Vagina (tissue), 2 donors: ENCODE data around the gene ATXN2L. TPM values are rescaled to one million over a fixed set of nuclear protein-coding genes. Genes with fewer than 3 reads are reported as not detected.

Experiments used
- DNase-seq, 2 donors: peaks; one replicate each; pipeline ENCODE4 v3.0.0-alpha.2; 2017; ENCODE audit errors: extremely low spot score in 2 of 2
- H3K27ac ChIP-seq: fragments of 200-600 bp; sonication (generic); one replicate; pipeline ENCODE4 v1.5.1; 2019
- H3K27me3 ChIP-seq: fragments of 200-600 bp; sonication (generic); one replicate; pipeline ENCODE4 v1.5.1; 2019
- H3K36me3 ChIP-seq, 2 donors: fragments of 200-600 bp; sonication (generic); one replicate each; pipeline ENCODE4 v1.5.1; 2017 to 2019
- H3K4me1 ChIP-seq: fragments of 200-600 bp; sonication (generic); one replicate; pipeline ENCODE4 v1.5.1; 2019
- H3K4me3 ChIP-seq, 2 donors: fragments of 200-600 bp; sonication (generic); 1 replicate in 1 of 2; 2 replicates in 1 of 2; pipeline ENCODE4 v1.5.1; 2016 to 2019
- H3K9me3 ChIP-seq: fragments of 200-600 bp; sonication (generic); one replicate; pipeline ENCODE4 v1.5.1; 2019
- POLR2A ChIP-seq, 2 donors: fragments of 450-650 bp; IDR thresholded peaks; one replicate each; pipeline ENCODE4 v1.6.1; 2017; ENCODE audit warnings: antibody characterized with exemption in 2 of 2, mild to moderate bottlenecking in 2 of 2, moderate library complexity in 2 of 2
- POLR2AphosphoS5 ChIP-seq, 2 donors: sonication (generic); formaldehyde crosslinking; IDR thresholded peaks; one replicate each; pipeline ENCODE4 v1.9.0; 2017; ENCODE audit warnings: antibody characterized with exemption in 2 of 2, mild to moderate bottlenecking in 2 of 2, low read depth in 1 of 2; ENCODE audit not compliant: insufficient read depth in 1 of 2
- intact Hi-C: fragments of 100-400 bp; cut with DNase I; formaldehyde crosslinking; loops from one replicate; pipeline ENCODE4 v1.15.1; 2023
- total RNA-seq: library from RNA; depleted of rRNA; stranded (reverse); fragments of >200 nt; gene quantifications from one replicate; pipeline ENCODE4 v1.2.3, GENCODE V29; 2016
- TF ChIP-seq, protein P1 (sequence below), 3 experiments: fragments of 450-650 bp in 2 of 3; fragments of 200-600 bp in 1 of 3; sonication (generic) in 1 of 3; IDR thresholded peaks; one replicate each; pipeline ENCODE4 v1.5.1; 2017 to 2019; ENCODE audit warnings: antibody characterized with exemption in 3 of 3, mild to moderate bottlenecking in 2 of 3, moderate library complexity in 2 of 3

ATXN2L gene
- total RNA-seq, 1 donor from 2014 or later, result 76.4 TPM

DNA sequence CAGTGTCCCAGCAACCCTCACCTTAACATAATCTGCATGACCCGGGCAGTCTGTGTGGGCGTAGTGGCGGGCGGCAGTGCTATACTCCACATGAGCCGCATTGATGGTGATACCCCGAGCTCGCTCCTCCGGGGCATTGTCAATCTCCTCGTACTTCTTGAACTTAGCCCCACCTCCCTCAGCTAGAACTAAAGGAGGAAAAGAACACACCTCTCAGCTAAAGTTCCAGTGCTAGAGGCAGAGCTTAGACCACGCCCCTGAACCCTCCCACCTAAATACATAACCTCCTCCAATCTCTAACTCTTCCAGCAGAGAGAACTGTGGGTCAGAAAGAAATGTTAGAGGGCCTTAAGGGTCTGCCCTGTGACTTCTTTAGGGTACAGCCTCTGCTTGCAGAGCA is 22.5 kb downstream of the ATXN2L start:
- no peak for TF ChIP-seq POLR2AphosphoS5 (IDR thresholded peaks at IDR 0.05; ENCODE audit: insufficient read depth in 1 of 2, low read depth in 1 of 2)
- TF ChIP-seq, protein P1, sequence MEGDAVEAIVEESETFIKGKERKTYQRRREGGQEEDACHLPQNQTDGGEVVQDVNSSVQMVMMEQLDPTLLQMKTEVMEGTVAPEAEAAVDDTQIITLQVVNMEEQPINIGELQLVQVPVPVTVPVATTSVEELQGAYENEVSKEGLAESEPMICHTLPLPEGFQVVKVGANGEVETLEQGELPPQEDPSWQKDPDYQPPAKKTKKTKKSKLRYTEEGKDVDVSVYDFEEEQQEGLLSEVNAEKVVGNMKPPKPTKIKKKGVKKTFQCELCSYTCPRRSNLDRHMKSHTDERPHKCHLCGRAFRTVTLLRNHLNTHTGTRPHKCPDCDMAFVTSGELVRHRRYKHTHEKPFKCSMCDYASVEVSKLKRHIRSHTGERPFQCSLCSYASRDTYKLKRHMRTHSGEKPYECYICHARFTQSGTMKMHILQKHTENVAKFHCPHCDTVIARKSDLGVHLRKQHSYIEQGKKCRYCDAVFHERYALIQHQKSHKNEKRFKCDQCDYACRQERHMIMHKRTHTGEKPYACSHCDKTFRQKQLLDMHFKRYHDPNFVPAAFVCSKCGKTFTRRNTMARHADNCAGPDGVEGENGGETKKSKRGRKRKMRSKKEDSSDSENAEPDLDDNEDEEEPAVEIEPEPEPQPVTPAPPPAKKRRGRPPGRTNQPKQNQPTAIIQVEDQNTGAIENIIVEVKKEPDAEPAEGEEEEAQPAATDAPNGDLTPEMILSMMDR (IDR thresholded peaks at IDR 0.05), result no peak

DNA sequence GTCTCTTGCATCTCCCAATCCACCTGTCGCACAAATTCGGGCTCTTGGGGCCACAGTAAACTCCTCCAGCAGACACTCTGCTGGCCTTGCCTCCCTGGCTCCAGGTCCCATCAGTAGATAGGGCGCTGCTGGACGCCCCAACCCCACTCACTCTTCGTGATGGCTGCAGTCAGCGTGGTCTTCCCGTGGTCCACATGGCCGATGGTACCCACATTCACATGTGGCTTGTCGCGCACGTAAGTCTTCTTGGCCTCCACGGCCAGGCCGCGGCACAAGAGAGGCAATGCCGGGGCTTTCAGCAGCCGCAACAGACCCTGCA is 22.9 kb downstream of the ATXN2L start:
- intact Hi-C loops, result no loop called here

More for the DNA sequence above, 22.5 kb downstream of the ATXN2L start:
- Histone ChIP-seq H3K36me3 (peaks cover 0 to 31% of the 10 kb centered on the region in 2 donors), H3K27ac (peak overlapping the region; percentile 93), H3K4me3 (peak overlapping the region; percentile 67 to 74), H3K27me3 (no peaks in the 10 kb centered on the region), H3K4me1 (peaks cover 29% of the 10 kb centered on the region), H3K9me3 (no peaks in the 10 kb centered on the region)
- DNase-seq, result no peak
- intact Hi-C loops, result no loop called here

DNA sequence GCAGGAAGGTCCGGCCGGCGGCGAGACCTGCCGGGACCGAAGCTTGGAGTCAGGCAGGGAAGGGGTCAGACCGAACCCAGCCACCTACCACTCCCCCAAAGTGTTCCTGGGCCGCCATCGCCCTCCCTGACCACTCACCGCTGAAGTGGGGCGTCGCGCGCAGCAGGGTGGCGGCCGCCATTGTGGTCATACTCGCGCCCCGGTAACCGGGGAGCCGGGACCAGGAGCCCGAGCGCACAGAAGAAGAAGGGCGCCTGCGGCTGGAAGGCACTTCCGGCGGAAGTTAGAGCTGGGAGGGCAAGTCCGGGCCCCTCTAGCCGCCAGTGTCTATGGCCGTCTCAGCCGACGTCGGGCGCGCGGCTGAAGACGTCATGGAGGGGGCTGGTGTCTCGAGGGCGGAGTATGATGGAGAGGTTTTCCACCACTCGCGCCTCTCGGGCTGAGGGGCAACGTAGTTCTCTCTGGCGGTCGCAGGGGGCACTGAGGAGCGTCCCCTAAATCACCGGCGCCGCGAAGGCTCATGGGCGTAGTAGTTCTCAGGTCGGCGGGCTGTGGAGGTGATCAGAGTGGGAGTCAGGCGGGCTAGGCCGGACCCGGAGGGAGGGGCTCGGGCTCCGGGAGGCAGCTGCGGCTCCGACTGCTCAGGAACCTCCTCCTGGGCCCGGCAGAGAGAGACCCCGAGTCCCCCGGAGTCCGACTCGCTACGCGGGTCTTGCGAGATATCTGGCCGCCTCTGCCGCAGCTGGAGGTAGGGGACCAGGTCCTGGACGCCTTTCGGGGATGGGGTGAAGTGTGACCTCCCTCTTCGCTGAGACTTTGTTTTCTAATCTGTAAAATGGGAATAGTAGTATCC is 23.5 kb downstream of the ATXN2L start, which contains the start of gene TUFM:
TUFM (minus strand) TSS at position 269 of the 853 bp plus-strand sequence; CDS start at position 190, 79 bp downstream.
- Histone ChIP-seq H3K27ac (peak within 1 kb of the TSS; percentile 93), H3K36me3 (peaks cover 0 to 31% of the 10 kb centered on the region in 2 donors), H3K27me3 (no peaks in the 10 kb centered on the region), H3K4me3 (peak within 1 kb of the TSS; percentile 67 to 74), H3K4me1 (peaks cover 29% of the 10 kb centered on the region), H3K9me3 (no peaks in the 10 kb centered on the region)
- peak; percentile 91 to 99 for TF ChIP-seq POLR2AphosphoS5 (IDR thresholded peaks at IDR 0.05; ENCODE audit: insufficient read depth in 1 of 2, low read depth in 1 of 2)
- peak in 1 of 2 donors; percentile 17 for TF ChIP-seq POLR2A (IDR thresholded peaks at IDR 0.05)
- TF ChIP-seq, protein P1 (IDR thresholded peaks at IDR 0.05), result peak in 2 of 3 experiments; percentile 57 to 62
- peak in 1 of 2 donors; percentile 98 for DNase-seq
- intact Hi-C loops, result no loop called here

More for the DNA sequence above, 22.9 kb downstream of the ATXN2L start:
- TF ChIP-seq, protein P1 (IDR thresholded peaks at IDR 0.05), result no peak
- TF ChIP-seq POLR2A (IDR thresholded peaks at IDR 0.05) (no peak), POLR2AphosphoS5 (IDR thresholded peaks at IDR 0.05; ENCODE audit: insufficient read depth in 1 of 2, low read depth in 1 of 2) (no peak)
- Histone ChIP-seq H3K27ac (peak overlapping the region; percentile 93), H3K9me3 (no peaks in the 10 kb centered on the region), H3K4me3 (peak overlapping the region; percentile 67 to 74), H3K4me1 (peaks cover 29% of the 10 kb centered on the region), H3K36me3 (peaks cover 0 to 31% of the 10 kb centered on the region in 2 donors), H3K27me3 (no peaks in the 10 kb centered on the region)
- no peak for DNase-seq

DNA sequence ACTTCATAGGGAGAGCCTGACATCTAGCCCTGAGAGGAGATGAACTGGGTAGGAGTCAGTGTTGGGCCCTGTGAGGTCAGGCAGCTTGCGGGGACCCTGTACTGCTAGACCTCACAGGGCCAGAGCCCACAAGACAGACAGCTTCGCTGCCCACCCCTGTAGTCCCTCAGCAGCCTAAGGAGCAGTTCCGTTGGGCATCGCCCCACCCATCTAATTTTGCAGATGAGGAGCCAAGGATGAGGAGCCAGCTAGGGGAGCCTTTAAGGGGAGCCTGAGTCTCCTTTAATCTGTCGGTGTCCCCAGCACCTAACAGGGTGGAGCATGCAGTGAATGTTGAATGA is 24.1 kb downstream of the ATXN2L start:
- TF ChIP-seq, protein P1 (IDR thresholded peaks at IDR 0.05), result no peak
- no peak for TF ChIP-seq POLR2AphosphoS5 (IDR thresholded peaks at IDR 0.05; ENCODE audit: insufficient read depth in 1 of 2, low read depth in 1 of 2)
- no peak for TF ChIP-seq POLR2A (IDR thresholded peaks at IDR 0.05)
- Histone ChIP-seq H3K36me3 (peaks cover 0 to 28% of the 10 kb centered on the region in 2 donors), H3K27ac (peak overlapping the region; percentile 93), H3K27me3 (no peaks in the 10 kb centered on the region), H3K4me1 (peaks cover 29% of the 10 kb centered on the region), H3K9me3 (no peaks in the 10 kb centered on the region), H3K4me3 (peak overlapping the region; percentile 67 to 74)
- intact Hi-C loops, result no loop called here
- no peak for DNase-seq

DNA sequence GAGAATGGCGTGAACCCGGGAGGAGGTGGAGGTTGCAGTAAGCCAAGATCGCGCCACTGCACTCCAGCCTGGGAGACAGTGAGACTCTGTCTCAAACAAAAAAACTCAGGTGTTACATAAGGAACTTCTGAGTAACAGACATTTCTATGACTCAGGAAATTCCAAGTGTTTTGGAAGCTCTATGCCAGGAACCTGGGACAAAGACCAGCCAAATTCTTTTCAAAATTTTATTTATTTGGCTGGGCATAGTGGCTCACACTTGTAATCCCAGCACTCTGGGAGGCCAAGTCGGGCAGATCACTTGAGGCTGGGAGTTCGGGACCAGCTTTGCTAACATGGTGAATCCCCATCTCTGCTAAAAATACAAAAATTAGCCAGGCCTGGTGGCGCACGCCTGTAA is 35.6 kb downstream of the ATXN2L start:
- intact Hi-C loops, result no loop called here
- no peaks in the 10 kb centered on the region for H3K27me3 ChIP-seq
- no peaks in the 10 kb centered on the region for H3K9me3 ChIP-seq
- no peaks in the 10 kb centered on the region for H3K36me3 ChIP-seq
- no peak overlapping the region for H3K4me3 ChIP-seq
- TF ChIP-seq POLR2A (IDR thresholded peaks at IDR 0.05) (no peak), POLR2AphosphoS5 (IDR thresholded peaks at IDR 0.05; ENCODE audit: insufficient read depth in 1 of 2, low read depth in 1 of 2) (no peak)
- TF ChIP-seq, protein P1 (IDR thresholded peaks at IDR 0.05), result no peak
- no peak for DNase-seq
- peaks cover 11% of the 10 kb centered on the region for H3K4me1 ChIP-seq
- no peak overlapping the region for H3K27ac ChIP-seq
